Measurements from ENCODE around the gene MAPRE3.

Gene MAPRE3

DNA sequence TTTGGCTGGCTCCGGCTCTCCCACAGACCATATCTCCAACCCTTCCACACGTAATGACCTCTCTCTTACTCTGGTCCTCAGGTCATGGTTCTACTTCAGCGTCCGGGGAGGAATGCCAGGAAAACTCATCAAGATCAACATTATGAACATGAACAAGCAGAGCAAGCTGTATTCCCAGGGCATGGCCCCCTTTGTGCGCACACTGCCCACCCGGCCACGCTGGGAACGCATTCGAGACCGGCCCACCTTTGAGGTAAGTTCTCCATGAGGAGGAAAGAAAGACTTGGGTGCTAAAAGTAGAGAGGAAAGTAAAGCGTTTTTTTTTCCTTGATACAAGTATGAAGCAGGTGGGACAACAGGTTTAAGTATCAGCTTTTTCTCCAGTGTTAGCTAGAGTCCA, 82.9 kb downstream of the MAPRE3 start:
- H2BK5ac ChIP-seq (ENCODE audit: low read depth, low read length, poor library complexity, severe bottlenecking): no peak overlapping the region
- no peak overlapping the region for H2AK5ac ChIP-seq (ENCODE audit: low read length, severe bottlenecking)
- H3K36me3 ChIP-seq (ENCODE audit: control insufficient read depth in 1 of 2, insufficient read depth in 2 of 2, low read depth in 1 of 2, low read length in 2 of 2): peaks cover 33 to 47% of the 10 kb centered on the region in 2 experiments
- H3K4ac ChIP-seq (ENCODE audit: low read depth in 1 of 2, low read length in 2 of 2): no peak overlapping the region
- H3K27ac ChIP-seq (ENCODE audit: low read length, poor library complexity, severe bottlenecking): no peak overlapping the region
- no peaks in the 10 kb centered on the region for H3K27me3 ChIP-seq (ENCODE audit: control insufficient read depth in 1 of 2, insufficient read depth in 1 of 2, low read length in 2 of 2)
- no peak overlapping the region for H3K18ac ChIP-seq (ENCODE audit: low read depth in 1 of 2, low read length in 2 of 2)
- H3K4me2 ChIP-seq (ENCODE audit: low read length, poor library complexity, severe bottlenecking): no peak overlapping the region
- H3K4me1 ChIP-seq (ENCODE audit: control insufficient read depth, insufficient read depth, low read depth, low read length): peaks cover 10% of the 10 kb centered on the region
- no peak overlapping the region for H3K14ac ChIP-seq (ENCODE audit: low read length in 2 of 2)
- H2AFZ ChIP-seq (ENCODE audit: low read depth, low read length): no peak overlapping the region
- H4K91ac ChIP-seq (ENCODE audit: low read length): no peak overlapping the region
- whole genome bisulfite sequencing: 93% methylated on average over 11 of the region's 11 CpGs
- no peak overlapping the region for H3K9ac ChIP-seq (ENCODE audit: low read length)
- no peak overlapping the region for H2BK12ac ChIP-seq (ENCODE audit: low read length in 2 of 2)
- H3K79me1 ChIP-seq (replicated peaks; ENCODE audit: low read length, poor library complexity, severe bottlenecking): peaks cover 21% of the 10 kb centered on the region
- H3K23ac ChIP-seq (ENCODE audit: low read length in 2 of 2): no peak overlapping the region
- H3K4me3 ChIP-seq (ENCODE audit: insufficient read depth in 1 of 2, low read depth in 1 of 2, low read length in 2 of 2): no peak overlapping the region
- no peak for DNase-seq
- no peak overlapping the region for H2BK15ac ChIP-seq (ENCODE audit: low read depth, poor library complexity, severe bottlenecking)
- no peak overlapping the region for H2BK120ac ChIP-seq (ENCODE audit: low read depth, low read length)
- H4K8ac ChIP-seq (ENCODE audit: low read length): no peak overlapping the region
- no peaks in the 10 kb centered on the region for H3K9me3 ChIP-seq (ENCODE audit: control insufficient read depth, low read length)

DNA sequence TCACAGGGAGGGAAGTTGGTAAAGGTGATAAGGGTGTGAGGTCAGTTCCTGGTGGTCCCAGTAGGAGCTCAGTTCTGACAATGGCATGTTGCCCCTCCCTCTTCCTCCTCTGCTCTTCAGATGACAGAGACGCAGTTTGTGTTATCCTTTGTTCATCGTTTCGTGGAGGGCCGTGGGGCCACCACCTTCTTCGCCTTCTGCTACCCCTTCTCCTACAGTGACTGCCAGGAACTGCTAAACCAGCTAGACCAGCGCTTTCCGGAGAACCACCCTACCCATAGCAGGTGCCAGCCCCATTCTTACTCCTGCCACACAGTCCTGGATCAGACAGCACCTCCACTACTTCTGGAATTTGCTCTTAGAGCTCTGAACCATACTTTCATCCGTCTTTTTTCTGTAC, 83.3 kb downstream of the MAPRE3 start:
- no peak overlapping the region for H3K4me3 ChIP-seq (ENCODE audit: insufficient read depth in 1 of 2, low read depth in 1 of 2, low read length in 2 of 2)
- no peak overlapping the region for H2BK12ac ChIP-seq (ENCODE audit: low read length in 2 of 2)
- no peak overlapping the region for H4K8ac ChIP-seq (ENCODE audit: low read length)
- no peaks in the 10 kb centered on the region for H3K9me3 ChIP-seq (ENCODE audit: control insufficient read depth, low read length)
- no peak overlapping the region for H2BK120ac ChIP-seq (ENCODE audit: low read depth, low read length)
- peaks cover 10% of the 10 kb centered on the region for H3K4me1 ChIP-seq (ENCODE audit: control insufficient read depth, insufficient read depth, low read depth, low read length)
- H4K91ac ChIP-seq (ENCODE audit: low read length): no peak overlapping the region
- no peak overlapping the region for H3K14ac ChIP-seq (ENCODE audit: low read length in 2 of 2)
- H3K27me3 ChIP-seq (ENCODE audit: control insufficient read depth in 1 of 2, insufficient read depth in 1 of 2, low read length in 2 of 2): no peaks in the 10 kb centered on the region
- H3K18ac ChIP-seq (ENCODE audit: low read depth in 1 of 2, low read length in 2 of 2): no peak overlapping the region
- H3K36me3 ChIP-seq (ENCODE audit: control insufficient read depth in 1 of 2, insufficient read depth in 2 of 2, low read depth in 1 of 2, low read length in 2 of 2): peaks cover 35 to 51% of the 10 kb centered on the region in 2 experiments
- no peak overlapping the region for H3K4ac ChIP-seq (ENCODE audit: low read depth in 1 of 2, low read length in 2 of 2)
- H2AK5ac ChIP-seq (ENCODE audit: low read length, severe bottlenecking): no peak overlapping the region
- DNase-seq: no peak
- H2BK5ac ChIP-seq (ENCODE audit: low read depth, low read length, poor library complexity, severe bottlenecking): no peak overlapping the region
- no peak overlapping the region for H2BK15ac ChIP-seq (ENCODE audit: low read depth, poor library complexity, severe bottlenecking)
- H3K23ac ChIP-seq (ENCODE audit: low read length in 2 of 2): no peak overlapping the region
- peaks cover 21% of the 10 kb centered on the region for H3K79me1 ChIP-seq (replicated peaks; ENCODE audit: low read length, poor library complexity, severe bottlenecking)
- WGBS: 86% methylated on average over 8 of the region's 8 CpGs
- H3K27ac ChIP-seq (ENCODE audit: low read length, poor library complexity, severe bottlenecking): no peak overlapping the region
- H3K9ac ChIP-seq (ENCODE audit: low read length): no peak overlapping the region
- H2AFZ ChIP-seq (ENCODE audit: low read depth, low read length): no peak overlapping the region
- H3K4me2 ChIP-seq (ENCODE audit: low read length, poor library complexity, severe bottlenecking): no peak overlapping the region

DNA sequence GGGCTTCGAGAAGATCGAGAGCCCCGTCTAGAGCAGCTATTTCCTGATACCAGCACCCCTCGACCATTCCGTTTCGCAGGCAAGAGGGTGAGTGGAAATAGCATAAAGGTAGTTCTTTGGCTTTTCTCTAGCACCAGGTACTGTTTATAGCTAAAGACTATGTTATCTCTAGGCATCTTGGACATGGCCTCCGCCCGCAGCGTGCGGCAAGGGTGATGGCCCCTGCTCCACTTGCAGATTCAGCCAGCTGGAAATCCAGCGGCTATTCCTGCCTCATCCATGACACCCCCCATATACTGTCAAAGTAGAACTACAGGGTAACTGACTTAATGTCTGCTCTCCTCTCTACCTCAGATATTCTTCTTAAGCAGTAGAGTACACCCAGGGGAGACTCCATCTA, 84.3 kb downstream of the MAPRE3 start:
- no peak overlapping the region for H3K9ac ChIP-seq (ENCODE audit: low read length)
- H3K4ac ChIP-seq (ENCODE audit: low read depth in 1 of 2, low read length in 2 of 2): no peak overlapping the region
- no peak overlapping the region for H2AFZ ChIP-seq (ENCODE audit: low read depth, low read length)
- H3K79me1 ChIP-seq (replicated peaks; ENCODE audit: low read length, poor library complexity, severe bottlenecking): peaks cover 20% of the 10 kb centered on the region
- H2BK5ac ChIP-seq (ENCODE audit: low read depth, low read length, poor library complexity, severe bottlenecking): no peak overlapping the region
- no peak overlapping the region for H3K14ac ChIP-seq (ENCODE audit: low read length in 2 of 2)
- H3K36me3 ChIP-seq (ENCODE audit: control insufficient read depth in 1 of 2, insufficient read depth in 2 of 2, low read depth in 1 of 2, low read length in 2 of 2): peaks cover 43 to 61% of the 10 kb centered on the region in 2 experiments
- H4K91ac ChIP-seq (ENCODE audit: low read length): no peak overlapping the region
- no peak overlapping the region for H3K4me3 ChIP-seq (ENCODE audit: insufficient read depth in 1 of 2, low read depth in 1 of 2, low read length in 2 of 2)
- H3K18ac ChIP-seq (ENCODE audit: low read depth in 1 of 2, low read length in 2 of 2): no peak overlapping the region
- H3K27me3 ChIP-seq (ENCODE audit: control insufficient read depth in 1 of 2, insufficient read depth in 1 of 2, low read length in 2 of 2): no peaks in the 10 kb centered on the region
- no peak overlapping the region for H2AK5ac ChIP-seq (ENCODE audit: low read length, severe bottlenecking)
- H3K23ac ChIP-seq (ENCODE audit: low read length in 2 of 2): no peak overlapping the region
- no peak overlapping the region for H4K8ac ChIP-seq (ENCODE audit: low read length)
- no peak overlapping the region for H3K4me2 ChIP-seq (ENCODE audit: low read length, poor library complexity, severe bottlenecking)
- DNase-seq: no peak
- H2BK15ac ChIP-seq (ENCODE audit: low read depth, poor library complexity, severe bottlenecking): no peak overlapping the region
- H3K4me1 ChIP-seq (ENCODE audit: control insufficient read depth, insufficient read depth, low read depth, low read length): peaks cover 6% of the 10 kb centered on the region
- H3K9me3 ChIP-seq (ENCODE audit: control insufficient read depth, low read length): no peaks in the 10 kb centered on the region
- H2BK120ac ChIP-seq (ENCODE audit: low read depth, low read length): no peak overlapping the region
- WGBS: 97% methylated on average over 11 of the region's 11 CpGs
- H3K27ac ChIP-seq (ENCODE audit: low read length, poor library complexity, severe bottlenecking): no peak overlapping the region
- H2BK12ac ChIP-seq (ENCODE audit: low read length in 2 of 2): no peak overlapping the region

DNA sequence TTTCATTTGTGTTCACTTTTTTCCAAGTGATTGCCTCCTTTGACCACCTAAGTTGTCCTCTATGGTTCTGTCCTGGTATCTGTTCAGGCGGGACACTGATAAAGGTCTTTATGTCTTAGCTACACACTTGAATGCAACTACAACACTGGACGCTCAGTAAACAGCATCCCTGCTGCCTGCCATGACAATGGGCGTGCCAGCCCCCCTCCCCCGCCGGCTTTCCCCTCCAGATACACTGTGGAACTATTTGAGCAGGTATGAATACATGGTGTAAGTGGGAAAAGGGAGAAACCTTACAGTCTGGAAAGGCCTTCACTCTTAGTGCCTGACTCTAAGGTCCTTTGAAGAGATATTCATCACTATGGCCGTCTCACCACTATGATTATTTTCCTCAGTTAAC, 86.7 kb downstream of the MAPRE3 start:
- H3K9ac ChIP-seq (ENCODE audit: low read length): no peak overlapping the region
- no peaks in the 10 kb centered on the region for H3K27me3 ChIP-seq (ENCODE audit: control insufficient read depth in 1 of 2, insufficient read depth in 1 of 2, low read length in 2 of 2)
- H4K8ac ChIP-seq (ENCODE audit: low read length): no peak overlapping the region
- peaks cover 4% of the 10 kb centered on the region for H3K4me1 ChIP-seq (ENCODE audit: control insufficient read depth, insufficient read depth, low read depth, low read length)
- no peak overlapping the region for H3K23ac ChIP-seq (ENCODE audit: low read length in 2 of 2)
- H3K9me3 ChIP-seq (ENCODE audit: control insufficient read depth, low read length): no peaks in the 10 kb centered on the region
- H3K36me3 ChIP-seq (ENCODE audit: control insufficient read depth in 1 of 2, insufficient read depth in 2 of 2, low read depth in 1 of 2, low read length in 2 of 2): peaks cover 48 to 71% of the 10 kb centered on the region in 2 experiments
- no peak overlapping the region for H2AFZ ChIP-seq (ENCODE audit: low read depth, low read length)
- H2AK5ac ChIP-seq (ENCODE audit: low read length, severe bottlenecking): no peak overlapping the region
- H2BK12ac ChIP-seq (ENCODE audit: low read length in 2 of 2): no peak overlapping the region
- H3K27ac ChIP-seq (ENCODE audit: low read length, poor library complexity, severe bottlenecking): no peak overlapping the region
- H3K4ac ChIP-seq (ENCODE audit: low read depth in 1 of 2, low read length in 2 of 2): no peak overlapping the region
- H2BK15ac ChIP-seq (ENCODE audit: low read depth, poor library complexity, severe bottlenecking): no peak overlapping the region
- H3K18ac ChIP-seq (ENCODE audit: low read depth in 1 of 2, low read length in 2 of 2): no peak overlapping the region
- 92% methylated on average over 6 of the region's 6 CpGs for WGBS
- H3K79me1 ChIP-seq (replicated peaks; ENCODE audit: low read length, poor library complexity, severe bottlenecking): peaks cover 20% of the 10 kb centered on the region
- no peak overlapping the region for H3K14ac ChIP-seq (ENCODE audit: low read length in 2 of 2)
- no peak overlapping the region for H4K91ac ChIP-seq (ENCODE audit: low read length)
- no peak overlapping the region for H2BK5ac ChIP-seq (ENCODE audit: low read depth, low read length, poor library complexity, severe bottlenecking)
- DNase-seq: no peak
- H2BK120ac ChIP-seq (ENCODE audit: low read depth, low read length): no peak overlapping the region
- no peak overlapping the region for H3K4me2 ChIP-seq (ENCODE audit: low read length, poor library complexity, severe bottlenecking)
- H3K4me3 ChIP-seq (ENCODE audit: insufficient read depth in 1 of 2, low read depth in 1 of 2, low read length in 2 of 2): no peak overlapping the region

Measured in mesenchymal stem cell (in vitro differentiated cells and primary cell).